H1 (cell line): ENCODE measurements around the gene CIROP. TPM values are rescaled to one million over a fixed set of nuclear protein-coding genes. Genes with fewer than 3 reads are reported as not detected.

Source experiments
- BCL11A ChIP-seq, 2 experiments: IDR thresholded peaks; one replicate each; pipeline ENCODE4 v1.6.1; 2011; ENCODE audit warnings: low read depth in 2 of 2, low read length in 2 of 2, mild to moderate bottlenecking in 2 of 2
- CBX5 ChIP-seq: fragments of 300-800, 300-1000 bp; sonication (generic); IDR thresholded peaks from 2 replicates; pipeline ENCODE4 v1.7.1; 2016; ENCODE audit warnings: antibody characterized with exemption, low read length, low read depth
- EZH2 ChIP-seq: fragments of 200-600 bp; sonication (generic); IDR thresholded peaks from 2 replicates; pipeline ENCODE4 v1.7.1; 2012; ENCODE audit warnings: low read depth, mild to moderate bottlenecking, moderate library complexity, low read length, inconsistent platforms; ENCODE audit not compliant: severe bottlenecking
- HDAC6 ChIP-seq: IDR thresholded peaks from one replicate; pipeline ENCODE4 v1.7.1; 2012; ENCODE audit warnings: low read depth, mild to moderate bottlenecking, inconsistent platforms, low read length, moderate library complexity
- SP4 ChIP-seq: IDR thresholded peaks from 2 replicates; pipeline ENCODE4 v1.6.1; 2012; ENCODE audit warnings: low read length, inconsistent platforms
- TAF7 ChIP-seq: optimal IDR thresholded peaks from 2 replicates; pipeline ENCODE3; 2011; ENCODE audit warnings: low read depth, mild to moderate bottlenecking, inconsistent platforms, low read length, moderate library complexity, borderline replicate concordance
- YY1 ChIP-seq: IDR thresholded peaks from 2 replicates; pipeline ENCODE4 v1.6.1; 2011; ENCODE audit warnings: low read depth, mild to moderate bottlenecking, low read length
- polyA plus RNA-seq, 7 experiments: library from polyadenylated mRNA; depleted of rRNA in 3 of 7; stranded (reverse) in 5 of 7; unstranded in 2 of 7; fragments of >200 nt in 5 of 7; fragments of 200-250 nt in 2 of 7; gene quantifications; 1 replicate in 5 of 7; 2 replicates in 1 of 7; 4 replicates in 1 of 7; pipeline versions ENCODE4 v1.2.1 to v1.2.3, GENCODE V29; 2011 to 2013; ENCODE audit warnings: missing spikeins in 2 of 7, mixed read lengths in 2 of 7
- total RNA-seq: library from RNA; stranded (reverse); fragmentation: NEBNext Ultra II Directional; extraction: Animal tissue kit (Norgen Biotek cat#: 25700); gene quantifications from 2 replicates; pipeline ENCODE4 v1.2.1, GENCODE V29; 2021
- TF ChIP-seq, protein P1 (sequence below): IDR thresholded peaks from 2 replicates; pipeline ENCODE4 v1.6.1; 2011; ENCODE audit warnings: low read length, improper control_type of control experiment
- TF ChIP-seq, protein P2 (sequence below): IDR thresholded peaks from 2 replicates; pipeline ENCODE4 v1.6.1; 2012; ENCODE audit warnings: inconsistent platforms

The CIROP gene
- total and polyA plus RNA-seq, 2 of the 8 experiments (the other 6 are each of a cell fraction or from before 2014, with no cell fraction given) = 0.06 TPM; not detected in 1

DNA sequence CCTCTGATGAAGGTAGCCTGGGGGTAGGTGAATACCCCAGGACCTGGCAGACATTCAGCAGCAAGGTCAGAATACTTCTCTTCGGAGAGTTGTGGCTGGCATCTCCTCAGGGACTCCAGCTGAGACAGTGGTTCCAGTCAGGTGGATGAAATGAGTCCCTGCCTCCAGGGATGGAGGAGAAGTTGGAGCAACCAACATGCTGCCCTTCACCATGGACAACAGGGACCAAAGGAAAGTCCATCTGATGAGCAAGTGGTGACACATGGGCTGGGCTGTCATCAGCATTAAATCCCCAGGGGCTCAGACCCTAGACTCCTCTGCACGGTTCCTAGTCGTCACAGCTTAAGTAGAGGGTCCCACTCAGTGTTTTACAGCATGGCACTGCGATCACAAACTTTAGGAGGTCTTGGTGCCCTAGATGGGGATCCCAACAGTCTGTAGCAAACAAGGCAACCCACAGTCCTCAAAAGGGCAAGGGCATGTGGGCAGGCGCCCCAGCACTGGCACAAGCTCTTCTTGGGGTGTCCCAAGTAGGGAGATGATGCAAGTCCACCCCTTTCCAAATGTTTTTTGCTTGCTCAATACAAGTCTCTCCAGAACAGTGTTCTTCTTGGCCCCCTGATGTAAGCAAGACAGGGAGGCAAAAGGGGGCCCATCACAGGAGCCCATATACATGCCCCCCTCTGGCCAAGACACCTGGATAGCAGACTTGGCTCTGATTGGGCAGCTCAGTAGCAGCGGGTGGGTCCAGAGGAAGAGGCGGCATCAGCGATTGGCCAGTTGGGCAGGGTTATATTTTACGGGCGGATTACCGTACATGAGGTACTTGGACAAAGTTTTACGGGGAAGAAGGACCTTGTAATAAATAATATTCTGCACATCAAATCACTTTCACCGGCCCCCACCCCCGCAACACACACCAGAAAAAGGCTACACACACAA lies 36.7 kb downstream of the CIROP start (continued):
- TF ChIP-seq, protein P1, sequence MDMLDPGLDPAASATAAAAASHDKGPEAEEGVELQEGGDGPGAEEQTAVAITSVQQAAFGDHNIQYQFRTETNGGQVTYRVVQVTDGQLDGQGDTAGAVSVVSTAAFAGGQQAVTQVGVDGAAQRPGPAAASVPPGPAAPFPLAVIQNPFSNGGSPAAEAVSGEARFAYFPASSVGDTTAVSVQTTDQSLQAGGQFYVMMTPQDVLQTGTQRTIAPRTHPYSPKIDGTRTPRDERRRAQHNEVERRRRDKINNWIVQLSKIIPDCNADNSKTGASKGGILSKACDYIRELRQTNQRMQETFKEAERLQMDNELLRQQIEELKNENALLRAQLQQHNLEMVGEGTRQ = no peak
- TF ChIP-seq EZH2 (no peak), YY1 (no peak), CBX5 (no peak), HDAC6 (no peak), BCL11A (IDR thresholded peaks at IDR 0.05; ENCODE audit: low read depth in 2 of 2, low read length in 2 of 2) (no peak), SP4 (no peak), TAF7 (no peak)
- TF ChIP-seq, protein P2, sequence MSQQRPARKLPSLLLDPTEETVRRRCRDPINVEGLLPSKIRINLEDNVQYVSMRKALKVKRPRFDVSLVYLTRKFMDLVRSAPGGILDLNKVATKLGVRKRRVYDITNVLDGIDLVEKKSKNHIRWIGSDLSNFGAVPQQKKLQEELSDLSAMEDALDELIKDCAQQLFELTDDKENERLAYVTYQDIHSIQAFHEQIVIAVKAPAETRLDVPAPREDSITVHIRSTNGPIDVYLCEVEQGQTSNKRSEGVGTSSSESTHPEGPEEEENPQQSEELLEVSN = no peak
